ENCODE measurements around the gene CYP26B1. TPM values are rescaled to one million over a fixed set of nuclear protein-coding genes. Genes with fewer than 3 reads are reported as not detected.

Gene CYP26B1
- total and polyA plus RNA-seq, 2 donors (not counting 3 experiments of a cell fraction or from before 2014, with no cell fraction given) = 0.30 to 1.1 TPM

- Histone ChIP-seq H3K36me3 (ENCODE audit: control insufficient read depth in 2 of 2, extremely low read depth in 1 of 2, insufficient read depth in 2 of 2, low read length in 2 of 2) (no peaks in the 10 kb centered on the region), H3K4me2 (ENCODE audit: insufficient read depth, low read length) (peak overlapping the region; percentile 10), H4K20me1 (replicated peaks; ENCODE audit: control insufficient read depth, extremely low read depth, insufficient read depth, low read length) (no peaks in the 10 kb centered on the region), H3K27ac (ENCODE audit: insufficient read depth, low read depth, low read length) (no peak overlapping the region), H3K27me3 (ENCODE audit: control insufficient read depth in 2 of 2, insufficient read depth in 2 of 2, low read length in 2 of 2) (peaks cover 36 to 50% of the 10 kb centered on the region in 2 experiments), H3K9me3 (replicated peaks; ENCODE audit: control insufficient read depth, insufficient read depth, low read length) (no peaks in the 10 kb centered on the region), H3K9me1 (replicated peaks; ENCODE audit: control insufficient read depth, extremely low read depth, insufficient read depth, low read length) (no peaks in the 10 kb centered on the region), H3K79me2 (ENCODE audit: control insufficient read depth, insufficient read depth, low read length) (no peaks in the 10 kb centered on the region), H3K4me1 (ENCODE audit: control insufficient read depth, extremely low read depth, insufficient read depth, low read length) (peaks cover 20% of the 10 kb centered on the region), H2AFZ (ENCODE audit: low read depth, low read length) (no peak overlapping the region), H3K9ac (replicated peaks; ENCODE audit: extremely low read depth, insufficient read depth, low read length) (no peak overlapping the region), H3K4me3 (replicated peaks in 1 of 3; ENCODE audit: insufficient read depth in 1 of 3, low read depth in 1 of 3, low read length in 3 of 3) (peak overlapping the region in 1 of 3 experiments; percentile 42)
- no TSS peak for BruUV-seq (replicated peaks)
- CTCF ChIA-PET = interaction anchor here (0.5 to 6.6 kb wide), 74 partner anchors 8 to 1049 kb away, joined by 3 to 174 read pairs (median 4); partner anchors contain the start of gene ZNF638
- POLR2A ChIA-PET = no interaction called here
- no peak for FAIRE-seq
- DNase-seq (ENCODE audit: low read depth, low spot score) = peak; percentile 26
- dilution Hi-C loops (cut with MboI; ENCODE audit: extremely low pct_ligation_motif_present, low sequenced_read_pairs) (no loop called here), intact Hi-C loops (cut with micrococcal nuclease) (loop anchor here (1.0 to 5.0 kb wide), 7 partner anchors 225 to 604 kb away; no protein-coding TSS in a partner anchor)
- TF ChIP-seq POLR2A (IDR thresholded peaks at IDR 0.05; ENCODE audit: low read depth, low read length) = no peak
- TF ChIP-seq EZH2 (IDR thresholded peaks at IDR 0.05; ENCODE audit: borderline replicate concordance, low read depth, low read length, severe bottlenecking) = peak; percentile 99
- no peak for TF ChIP-seq POLR2AphosphoS5 (IDR thresholded peaks at IDR 0.05; ENCODE audit: insufficient read depth, low read depth, low read length)
Measured at GRCh38 chr2:72149556-72150156, 2.0 kb upstream of the CYP26B1 start.

- intact Hi-C loops (cut with micrococcal nuclease) (loop anchor here (1.0 kb wide), 1 partner anchor 601 kb away; no protein-coding TSS in a partner anchor), dilution Hi-C loops (cut with MboI; ENCODE audit: extremely low pct_ligation_motif_present, low sequenced_read_pairs) (no loop called here)
- Histone ChIP-seq H3K9me3 (replicated peaks; ENCODE audit: control insufficient read depth, insufficient read depth, low read length) (no peaks in the 10 kb centered on the region), H3K4me2 (ENCODE audit: insufficient read depth, low read length) (peak overlapping the region; percentile 51), H3K79me2 (ENCODE audit: control insufficient read depth, insufficient read depth, low read length) (no peaks in the 10 kb centered on the region), H2AFZ (ENCODE audit: low read depth, low read length) (peak overlapping the region; percentile 1), H3K27me3 (ENCODE audit: control insufficient read depth in 2 of 2, insufficient read depth in 2 of 2, low read length in 2 of 2) (peaks cover 37 to 56% of the 10 kb centered on the region in 2 experiments), H3K4me3 (replicated peaks in 1 of 3; ENCODE audit: insufficient read depth in 1 of 3, low read depth in 1 of 3, low read length in 3 of 3) (peak overlapping the region in 2 of 3 experiments; percentile 42), H3K27ac (ENCODE audit: insufficient read depth, low read depth, low read length) (no peak overlapping the region), H3K4me1 (ENCODE audit: control insufficient read depth, extremely low read depth, insufficient read depth, low read length) (peaks cover 20% of the 10 kb centered on the region), H3K9ac (replicated peaks; ENCODE audit: extremely low read depth, insufficient read depth, low read length) (no peak overlapping the region), H3K9me1 (replicated peaks; ENCODE audit: control insufficient read depth, extremely low read depth, insufficient read depth, low read length) (no peaks in the 10 kb centered on the region), H4K20me1 (replicated peaks; ENCODE audit: control insufficient read depth, extremely low read depth, insufficient read depth, low read length) (no peaks in the 10 kb centered on the region), H3K36me3 (ENCODE audit: control insufficient read depth in 2 of 2, extremely low read depth in 1 of 2, insufficient read depth in 2 of 2, low read length in 2 of 2) (no peaks in the 10 kb centered on the region)
- TF ChIP-seq POLR2A (IDR thresholded peaks at IDR 0.05; ENCODE audit: low read depth, low read length) (no peak), EZH2 (IDR thresholded peaks at IDR 0.05; ENCODE audit: borderline replicate concordance, low read depth, low read length, severe bottlenecking) (no peak), MYC (IDR thresholded peaks at IDR 0.05; ENCODE audit: low read depth, low read length) (no peak), FOS (IDR thresholded peaks at IDR 0.05; ENCODE audit: borderline replicate concordance, insufficient read depth, low read length) (no peak), POLR2AphosphoS5 (IDR thresholded peaks at IDR 0.05; ENCODE audit: insufficient read depth, low read depth, low read length) (no peak), JUN (IDR thresholded peaks at IDR 0.05; ENCODE audit: borderline replicate concordance, insufficient read depth, insufficient read length, low read depth) (no peak), GATA2 (IDR thresholded peaks at IDR 0.05; ENCODE audit: insufficient read depth, insufficient read length, low read depth, low read length) (no peak)
- TF ChIP-seq, protein P1, sequence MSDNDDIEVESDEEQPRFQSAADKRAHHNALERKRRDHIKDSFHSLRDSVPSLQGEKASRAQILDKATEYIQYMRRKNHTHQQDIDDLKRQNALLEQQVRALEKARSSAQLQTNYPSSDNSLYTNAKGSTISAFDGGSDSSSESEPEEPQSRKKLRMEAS (IDR thresholded peaks at IDR 0.05; ENCODE audit: insufficient read depth, insufficient read length) = no peak
- TF ChIP-seq, protein P2, sequence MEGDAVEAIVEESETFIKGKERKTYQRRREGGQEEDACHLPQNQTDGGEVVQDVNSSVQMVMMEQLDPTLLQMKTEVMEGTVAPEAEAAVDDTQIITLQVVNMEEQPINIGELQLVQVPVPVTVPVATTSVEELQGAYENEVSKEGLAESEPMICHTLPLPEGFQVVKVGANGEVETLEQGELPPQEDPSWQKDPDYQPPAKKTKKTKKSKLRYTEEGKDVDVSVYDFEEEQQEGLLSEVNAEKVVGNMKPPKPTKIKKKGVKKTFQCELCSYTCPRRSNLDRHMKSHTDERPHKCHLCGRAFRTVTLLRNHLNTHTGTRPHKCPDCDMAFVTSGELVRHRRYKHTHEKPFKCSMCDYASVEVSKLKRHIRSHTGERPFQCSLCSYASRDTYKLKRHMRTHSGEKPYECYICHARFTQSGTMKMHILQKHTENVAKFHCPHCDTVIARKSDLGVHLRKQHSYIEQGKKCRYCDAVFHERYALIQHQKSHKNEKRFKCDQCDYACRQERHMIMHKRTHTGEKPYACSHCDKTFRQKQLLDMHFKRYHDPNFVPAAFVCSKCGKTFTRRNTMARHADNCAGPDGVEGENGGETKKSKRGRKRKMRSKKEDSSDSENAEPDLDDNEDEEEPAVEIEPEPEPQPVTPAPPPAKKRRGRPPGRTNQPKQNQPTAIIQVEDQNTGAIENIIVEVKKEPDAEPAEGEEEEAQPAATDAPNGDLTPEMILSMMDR (IDR thresholded peaks at IDR 0.05; ENCODE audit: extremely low read depth in 1 of 2, insufficient read depth in 1 of 2, low read depth in 1 of 2, low read length in 2 of 2) = no peak
- POLR2A ChIA-PET = no interaction called here
- DNase-seq (ENCODE audit: low read depth, low spot score) = peak; percentile 31
- FAIRE-seq = peak; percentile 55
- CTCF ChIA-PET = interaction anchor here (0.9 to 6.6 kb wide), 13 partner anchors 11 to 1148 kb away, joined by 3 to 174 read pairs (median 4); no protein-coding TSS in a partner anchor
- no TSS peak for BruUV-seq (replicated peaks)
Measured at GRCh38 chr2:72148837-72149555, 1.3 kb upstream of the CYP26B1 start.
